ENCODE data around the gene NUP54. TPM values are rescaled to one million over a fixed set of nuclear protein-coding genes. Genes with fewer than 3 reads are reported as not detected.

Gene NUP54
- total and polyA plus RNA-seq, 9 of the 15 experiments (the other 6 are each of a cell fraction or from before 2014, with no cell fraction given) = 29.6 to 115 (median 67.7) TPM

DNA sequence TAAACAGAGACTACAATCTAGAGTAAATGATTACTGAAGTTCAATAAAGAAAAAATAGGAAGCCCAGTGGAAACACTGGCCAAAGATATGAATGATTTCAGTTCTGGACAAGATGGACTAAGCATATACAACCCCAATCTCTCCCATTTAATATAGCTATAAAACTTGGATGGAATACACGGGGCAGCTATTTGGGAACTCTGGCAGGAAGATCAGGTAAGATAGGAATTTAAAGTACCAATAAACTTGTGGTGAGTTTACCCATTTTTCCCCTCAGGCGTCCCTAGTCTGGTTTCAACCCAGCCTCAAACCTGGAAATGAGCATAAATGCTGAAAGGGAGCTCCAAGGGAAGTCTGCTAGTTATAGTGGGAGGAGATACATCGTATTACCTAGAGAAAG is 20.4 kb downstream of the NUP54 start:
- no peaks in the 10 kb centered on the region for H4K20me1 ChIP-seq (replicated peaks; ENCODE audit: control insufficient read depth, insufficient read depth, low read length)
- H2AFZ ChIP-seq (ENCODE audit: low read depth, low read length) = no peak overlapping the region
- no peak overlapping the region for H3K9ac ChIP-seq (ENCODE audit: insufficient read depth in 1 of 2, low read depth in 2 of 2, low read length in 2 of 2)
- FAIRE-seq (no peak), ATAC-seq (no peak), DNase-seq (ENCODE audit: extremely low read depth in 1 of 4, low spot score in 3 of 4) (no peak)
- BruUV-seq (replicated peaks) = no TSS peak
- no peak overlapping the region for H3K4me2 ChIP-seq (ENCODE audit: insufficient read depth, low read length)
- H3K4me1 ChIP-seq (replicated peaks in 1 of 2; ENCODE audit: control insufficient read depth in 2 of 2, insufficient read depth in 2 of 2, low read length in 2 of 2) = no peaks in the 10 kb centered on the region
- intact Hi-C loops (cut with micrococcal nuclease) (no loop called here), in situ Hi-C loops (cut with MboI) (no loop called here)
- WGBS (ENCODE audit: insufficient coverage, low coverage, missing lambda C conversion rate) = 94% methylated on average over 3 of the region's 3 CpGs
- H3K27me3 ChIP-seq (ENCODE audit: control insufficient read depth in 2 of 2, insufficient read depth in 2 of 2, low read length in 2 of 2) = no peaks in the 10 kb centered on the region
- POLR2A ChIA-PET = no interaction called here
- no peak for TF ChIP-seq ILK (tag; IDR thresholded peaks at IDR 0.05; ENCODE audit: borderline replicate concordance, low read depth)
- no peak for TF ChIP-seq POU5F1 (IDR thresholded peaks at IDR 0.05; ENCODE audit: borderline replicate concordance, low read depth, low read length, partially characterized antibody)
- no peak for TF ChIP-seq NRF1 (conservative IDR thresholded peaks at IDR 0.05 in 1 of 2, IDR thresholded peaks at IDR 0.05 in 1 of 2)
- TF ChIP-seq ZNF253 (CRISPR knock-in tag; conservative IDR thresholded peaks at IDR 0.05) = no peak
- TF ChIP-seq, protein P1, sequence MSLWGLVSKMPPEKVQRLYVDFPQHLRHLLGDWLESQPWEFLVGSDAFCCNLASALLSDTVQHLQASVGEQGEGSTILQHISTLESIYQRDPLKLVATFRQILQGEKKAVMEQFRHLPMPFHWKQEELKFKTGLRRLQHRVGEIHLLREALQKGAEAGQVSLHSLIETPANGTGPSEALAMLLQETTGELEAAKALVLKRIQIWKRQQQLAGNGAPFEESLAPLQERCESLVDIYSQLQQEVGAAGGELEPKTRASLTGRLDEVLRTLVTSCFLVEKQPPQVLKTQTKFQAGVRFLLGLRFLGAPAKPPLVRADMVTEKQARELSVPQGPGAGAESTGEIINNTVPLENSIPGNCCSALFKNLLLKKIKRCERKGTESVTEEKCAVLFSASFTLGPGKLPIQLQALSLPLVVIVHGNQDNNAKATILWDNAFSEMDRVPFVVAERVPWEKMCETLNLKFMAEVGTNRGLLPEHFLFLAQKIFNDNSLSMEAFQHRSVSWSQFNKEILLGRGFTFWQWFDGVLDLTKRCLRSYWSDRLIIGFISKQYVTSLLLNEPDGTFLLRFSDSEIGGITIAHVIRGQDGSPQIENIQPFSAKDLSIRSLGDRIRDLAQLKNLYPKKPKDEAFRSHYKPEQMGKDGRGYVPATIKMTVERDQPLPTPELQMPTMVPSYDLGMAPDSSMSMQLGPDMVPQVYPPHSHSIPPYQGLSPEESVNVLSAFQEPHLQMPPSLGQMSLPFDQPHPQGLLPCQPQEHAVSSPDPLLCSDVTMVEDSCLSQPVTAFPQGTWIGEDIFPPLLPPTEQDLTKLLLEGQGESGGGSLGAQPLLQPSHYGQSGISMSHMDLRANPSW (CRISPR knock-in tag; IDR thresholded peaks at IDR 0.05) = no peak
- no peak for TF ChIP-seq RBFOX2 (IDR thresholded peaks at IDR 0.05; ENCODE audit: low read depth, low read length)
- no peak for TF ChIP-seq BHLHE40 (IDR thresholded peaks at IDR 0.05; ENCODE audit: low read length)
- no peak for TF ChIP-seq ELF4 (CRISPR knock-in tag; IDR thresholded peaks at IDR 0.05)
- TF ChIP-seq, protein P2, sequence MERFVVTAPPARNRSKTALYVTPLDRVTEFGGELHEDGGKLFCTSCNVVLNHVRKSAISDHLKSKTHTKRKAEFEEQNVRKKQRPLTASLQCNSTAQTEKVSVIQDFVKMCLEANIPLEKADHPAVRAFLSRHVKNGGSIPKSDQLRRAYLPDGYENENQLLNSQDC (CRISPR knock-in tag; IDR thresholded peaks at IDR 0.05) = no peak
- TF ChIP-seq ZNF347 (CRISPR knock-in tag; IDR thresholded peaks at IDR 0.05; ENCODE audit: low read depth) = no peak
- TF ChIP-seq TFAP4 (CRISPR knock-in tag; IDR thresholded peaks at IDR 0.05; ENCODE audit: borderline replicate concordance) = no peak
- TF ChIP-seq ZNF778 (CRISPR knock-in tag; IDR thresholded peaks at IDR 0.05) = no peak
- TF ChIP-seq, protein P3, sequence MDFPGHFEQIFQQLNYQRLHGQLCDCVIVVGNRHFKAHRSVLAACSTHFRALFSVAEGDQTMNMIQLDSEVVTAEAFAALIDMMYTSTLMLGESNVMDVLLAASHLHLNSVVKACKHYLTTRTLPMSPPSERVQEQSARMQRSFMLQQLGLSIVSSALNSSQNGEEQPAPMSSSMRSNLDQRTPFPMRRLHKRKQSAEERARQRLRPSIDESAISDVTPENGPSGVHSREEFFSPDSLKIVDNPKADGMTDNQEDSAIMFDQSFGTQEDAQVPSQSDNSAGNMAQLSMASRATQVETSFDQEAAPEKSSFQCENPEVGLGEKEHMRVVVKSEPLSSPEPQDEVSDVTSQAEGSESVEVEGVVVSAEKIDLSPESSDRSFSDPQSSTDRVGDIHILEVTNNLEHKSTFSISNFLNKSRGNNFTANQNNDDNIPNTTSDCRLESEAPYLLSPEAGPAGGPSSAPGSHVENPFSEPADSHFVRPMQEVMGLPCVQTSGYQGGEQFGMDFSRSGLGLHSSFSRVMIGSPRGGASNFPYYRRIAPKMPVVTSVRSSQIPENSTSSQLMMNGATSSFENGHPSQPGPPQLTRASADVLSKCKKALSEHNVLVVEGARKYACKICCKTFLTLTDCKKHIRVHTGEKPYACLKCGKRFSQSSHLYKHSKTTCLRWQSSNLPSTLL (IDR thresholded peaks at IDR 0.05) = no peak
- no peak for TF ChIP-seq ADNP (tag; IDR thresholded peaks at IDR 0.05)
- H3K79me2 ChIP-seq (ENCODE audit: control insufficient read depth, insufficient read depth, low read length) = peaks cover 14% of the 10 kb centered on the region; the same call in 2 of the 3 replicates
- no peak overlapping the region for H3K4me3 ChIP-seq
- no peaks in the 10 kb centered on the region for H3K9me3 ChIP-seq (replicated peaks; ENCODE audit: control insufficient read depth, insufficient read depth, low read depth, low read length)
- peaks cover 89% of the 10 kb centered on the region for H3K36me3 ChIP-seq (ENCODE audit: control insufficient read depth, insufficient read depth, low read length)
- H3K9me1 ChIP-seq (ENCODE audit: control insufficient read depth, insufficient read depth, low read length) = no peaks in the 10 kb centered on the region
- CTCF ChIA-PET (ENCODE audit: low intra/inter-chr PET ratio) = no interaction called here
- no peak overlapping the region for H3K27ac ChIP-seq (ENCODE audit: extremely low read depth, low read depth, low read length)

All from K562 (cell line).